Heart left ventricle (tissue), 13 donors: ENCODE results near the gene PHLDA2.

Source experiments
- CTCF ChIP-seq, 12 donors: fragments of 200-600 bp; sonication (generic) in 4 of 12; IDR thresholded peaks; one replicate each; pipeline versions ENCODE4 v1.5.0 to v1.8.0; 2018 to 2022; ENCODE audit warnings: antibody characterized with exemption in 12 of 12, mild to moderate bottlenecking in 5 of 12
- POLR2A ChIP-seq, 2 donors: fragments of 450-650 bp; IDR thresholded peaks; one replicate each; pipeline ENCODE4 v1.6.1; 2017; ENCODE audit warnings: antibody characterized with exemption in 2 of 2, mild to moderate bottlenecking in 2 of 2, moderate library complexity in 2 of 2
- donor health status: ischemic (EF 13 %, LVEDD 7.1; RV severe dilation, severe dysfunction).
- donor health status: DM: no; HTN: yes; CAD: no.
- donor health status: DM: no; HTN: no; CAD: no.
- donor health status: ischemic (EF 25% LVEDD 6.9; RV normal size, moderate dysfunction).
- donor health status: ischemic (EF 25% LVEDD 5.7; RV mildly dilated, moderate dysfunction).
- donor health status: ischemic (EF 35%, LVEDD 5.7; RV mildly dilated, moderate dysfunction).
- donor health status: nonischemic (EF 11% LVEDD 7.7; RV severe dilation, severe dysfunction).
- donor health status: DM: yes; HTN: yes; CAD: no.
- donor health status: PGD.
- donor health status: ischemic (EF 29% LVEDD 5.4; RV normal size, mild dysfunction).
- donor health status: nonischemic (EF 23%, LVEDD 6.1; RV moderate dilation, normal function).

- TF ChIP-seq CTCF (IDR thresholded peaks at IDR 0.05) (no peak), POLR2A (IDR thresholded peaks at IDR 0.05) (no peak)
Observed at GRCh38 chr11:2912498-2912897, 16.7 kb downstream of the PHLDA2 start.
